CD1c-positive myeloid dendritic cell (primary cell): Measurements from ENCODE around the gene SLC17A3.

Source experiments
- DNase-seq: peaks from one replicate; pipeline ENCODE4 v3.0.0-alpha.2; 2016; ENCODE audit errors: extremely low spot score

The SLC17A3 gene

DNA sequence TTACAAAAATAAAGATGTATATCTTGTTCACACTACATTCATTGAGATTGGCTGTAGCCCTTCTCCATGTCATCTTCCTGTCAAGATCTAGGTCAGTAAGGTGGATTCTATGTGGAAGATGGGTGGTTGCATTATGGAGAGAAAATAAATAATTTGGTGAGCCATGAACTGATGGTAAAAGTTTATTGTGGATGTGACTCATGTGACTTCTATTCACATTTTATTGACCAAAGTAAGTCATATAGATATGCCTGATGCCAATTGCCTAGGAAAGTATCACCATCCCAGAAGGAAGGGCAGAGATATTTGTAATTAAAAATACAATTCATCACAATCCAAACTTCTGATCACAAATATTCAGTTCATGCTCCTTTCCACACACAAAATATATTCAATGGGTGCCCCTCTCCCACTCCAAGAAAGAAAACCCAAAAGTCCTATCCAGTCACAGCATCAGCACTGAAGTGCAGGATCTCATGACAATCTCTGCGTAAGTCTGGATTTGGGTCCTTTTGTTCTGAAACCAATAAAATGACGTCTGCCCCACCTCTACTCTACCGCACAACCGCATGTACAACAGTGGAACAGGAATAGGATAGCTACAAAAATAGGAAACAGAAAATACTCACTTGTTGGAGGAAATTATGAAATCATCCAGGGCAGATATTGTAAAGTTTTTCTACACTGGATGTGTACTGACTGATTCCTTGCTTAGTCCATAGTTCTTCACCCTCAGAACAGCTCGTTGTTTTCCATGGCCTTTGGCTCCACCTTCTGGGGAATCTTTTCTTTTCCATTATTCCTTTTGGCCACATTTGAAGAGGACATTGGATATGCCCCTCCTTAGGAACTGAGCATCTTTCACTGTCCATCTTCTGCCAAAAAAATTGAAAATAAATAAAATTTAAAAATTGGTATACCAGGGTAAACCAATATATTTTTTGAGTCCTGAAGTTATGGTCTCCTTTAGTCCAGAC is 16.1 kb upstream of the SLC17A3 start:
- DNase-seq: no peak

DNA sequence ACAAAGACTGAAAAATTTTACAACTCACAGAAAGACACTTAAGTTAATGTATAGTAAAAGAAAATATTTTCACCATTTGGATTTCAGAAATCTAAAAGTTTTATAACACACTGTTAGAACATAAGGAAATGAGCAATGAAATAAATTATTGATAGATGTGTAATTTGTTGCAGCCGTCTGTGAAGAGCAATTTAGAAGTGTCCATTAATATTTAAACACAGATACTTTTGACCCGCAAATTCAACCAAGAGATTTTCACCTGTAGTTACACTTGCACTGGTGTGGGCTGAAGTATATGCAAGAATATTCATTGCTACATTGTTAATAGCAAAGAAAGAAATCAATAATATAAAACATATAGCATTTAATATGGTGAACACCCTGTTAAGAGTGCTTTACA is 14.6 kb upstream of the SLC17A3 start:
- no peak for DNase-seq

DNA sequence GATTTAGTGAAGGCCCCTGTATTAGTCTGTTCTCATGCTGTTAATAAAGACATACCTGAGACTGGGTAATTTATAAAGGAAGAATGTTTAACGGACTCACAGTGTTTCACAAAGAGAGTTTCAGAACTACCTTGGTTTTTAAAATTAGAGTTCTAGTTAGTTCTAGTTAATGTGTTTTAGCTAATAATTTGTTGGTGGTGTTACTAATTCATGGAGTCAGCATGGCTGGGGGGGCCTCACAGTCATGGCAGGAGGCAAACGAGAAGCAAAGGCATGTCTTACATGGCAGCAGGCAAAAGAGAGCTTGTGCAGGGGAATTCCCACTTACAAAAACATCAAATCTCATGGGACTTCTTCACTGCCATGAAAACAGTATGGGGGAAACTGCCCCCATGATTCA is 12.0 kb upstream of the SLC17A3 start:
- no peak for DNase-seq

DNA sequence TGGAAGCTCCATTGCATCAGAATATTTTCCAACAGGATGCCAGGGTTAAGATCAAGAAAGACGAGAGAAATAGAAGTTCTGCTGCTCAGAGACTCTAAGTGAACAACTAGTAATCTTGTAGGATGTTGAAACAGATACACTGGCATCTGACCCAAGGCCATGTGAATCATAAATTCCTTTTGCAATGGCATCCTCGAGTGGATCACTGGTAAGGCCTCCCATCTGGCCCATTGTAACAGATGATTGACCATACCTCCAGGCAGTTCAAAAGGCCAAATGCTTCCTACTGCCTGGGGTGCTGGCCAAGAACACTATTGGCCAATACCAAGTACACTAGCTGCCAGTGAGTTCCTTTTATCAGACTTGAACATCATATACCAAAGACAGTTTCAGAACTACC is 9.9 kb upstream of the SLC17A3 start:
- DNase-seq: no peak

DNA sequence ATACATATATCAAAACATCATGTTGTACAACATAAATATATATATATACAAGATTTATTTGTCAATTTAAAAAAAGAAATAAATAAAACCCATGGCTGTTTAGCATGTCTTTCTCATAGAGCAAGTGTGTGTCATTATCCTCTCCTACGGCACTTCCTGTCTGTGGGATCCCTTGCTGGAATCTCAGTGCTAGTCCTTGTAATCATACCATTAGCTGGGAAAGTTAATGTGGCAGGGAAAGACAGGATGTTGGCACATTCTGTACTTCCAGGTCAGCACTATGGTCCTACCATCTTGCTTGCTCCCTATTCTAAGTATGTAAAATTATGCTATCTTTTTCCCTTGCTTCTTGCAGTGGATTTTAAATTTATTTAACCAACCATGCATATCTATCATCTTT is 9.5 kb upstream of the SLC17A3 start:
- DNase-seq: no peak

DNA sequence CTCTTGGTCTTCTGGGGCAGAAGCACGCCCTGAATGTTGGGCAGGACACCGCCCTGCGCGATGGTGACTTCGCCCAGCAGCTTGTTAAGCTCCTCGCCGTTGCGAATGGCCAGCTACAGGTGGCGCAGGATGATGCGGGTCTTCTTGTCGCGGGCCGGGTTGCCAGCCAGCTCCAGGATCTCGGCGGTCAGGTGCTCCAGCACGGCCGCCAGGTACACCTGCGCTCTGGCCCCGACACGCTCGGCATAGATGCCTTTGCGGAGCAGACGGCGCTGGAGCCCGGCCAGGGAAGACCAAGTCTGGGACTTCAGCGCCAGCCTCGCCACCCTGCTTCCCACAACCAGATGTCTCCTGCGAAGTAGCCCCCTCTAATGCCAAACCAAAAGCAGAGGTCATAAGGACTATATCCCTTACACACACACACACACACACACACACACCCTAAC is 8.0 kb upstream of the SLC17A3 start:
- DNase-seq: peak; percentile 31

DNA sequence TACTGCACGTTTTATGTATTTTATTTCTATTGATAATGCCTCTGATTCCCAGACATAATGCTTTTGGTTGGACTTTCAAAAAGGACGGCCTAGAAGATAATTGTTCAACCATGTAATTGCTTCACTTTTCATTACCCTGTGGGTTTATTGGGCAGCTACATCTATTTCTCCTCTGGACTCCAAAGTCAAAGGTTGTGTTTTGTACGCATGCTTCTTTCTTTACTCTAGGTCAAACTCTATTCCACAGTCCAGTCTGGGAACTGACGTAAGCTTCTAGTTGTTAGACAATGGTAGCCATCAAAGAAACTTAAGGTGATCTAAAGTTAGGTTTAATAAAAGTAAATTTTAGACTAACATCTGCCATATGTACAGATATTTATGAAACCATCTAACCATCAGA is 6.6 kb upstream of the SLC17A3 start:
- DNase-seq: no peak

DNA sequence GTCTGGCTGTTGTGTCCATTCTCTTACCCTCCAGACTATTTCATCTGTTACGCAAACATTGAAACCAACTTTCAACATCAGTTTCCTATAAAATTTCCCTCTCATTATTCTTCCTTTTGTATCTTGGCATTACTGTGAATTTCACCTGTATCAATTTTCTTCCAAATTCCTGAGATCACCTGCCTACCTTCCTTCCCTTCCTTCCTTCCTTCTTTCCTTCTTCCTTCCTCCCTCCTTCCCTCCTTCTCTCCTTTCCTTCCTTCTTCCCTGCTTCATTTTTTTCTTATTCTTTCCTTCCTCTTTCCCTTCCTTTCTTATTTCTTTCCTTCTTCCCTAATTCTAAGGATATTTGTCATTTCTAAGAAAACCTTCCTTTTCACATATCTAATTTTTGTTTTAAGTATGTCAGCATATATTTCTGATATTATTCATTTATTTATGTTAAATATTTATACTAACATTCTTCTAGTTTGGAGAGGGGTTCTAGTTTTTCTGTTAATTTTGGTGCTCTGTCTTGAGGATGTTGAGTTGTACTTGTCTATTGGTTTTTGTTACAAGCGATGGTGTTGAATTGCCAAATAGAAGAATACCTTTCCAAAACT is 4.8 kb upstream of the SLC17A3 start:
- DNase-seq: no peak

DNA sequence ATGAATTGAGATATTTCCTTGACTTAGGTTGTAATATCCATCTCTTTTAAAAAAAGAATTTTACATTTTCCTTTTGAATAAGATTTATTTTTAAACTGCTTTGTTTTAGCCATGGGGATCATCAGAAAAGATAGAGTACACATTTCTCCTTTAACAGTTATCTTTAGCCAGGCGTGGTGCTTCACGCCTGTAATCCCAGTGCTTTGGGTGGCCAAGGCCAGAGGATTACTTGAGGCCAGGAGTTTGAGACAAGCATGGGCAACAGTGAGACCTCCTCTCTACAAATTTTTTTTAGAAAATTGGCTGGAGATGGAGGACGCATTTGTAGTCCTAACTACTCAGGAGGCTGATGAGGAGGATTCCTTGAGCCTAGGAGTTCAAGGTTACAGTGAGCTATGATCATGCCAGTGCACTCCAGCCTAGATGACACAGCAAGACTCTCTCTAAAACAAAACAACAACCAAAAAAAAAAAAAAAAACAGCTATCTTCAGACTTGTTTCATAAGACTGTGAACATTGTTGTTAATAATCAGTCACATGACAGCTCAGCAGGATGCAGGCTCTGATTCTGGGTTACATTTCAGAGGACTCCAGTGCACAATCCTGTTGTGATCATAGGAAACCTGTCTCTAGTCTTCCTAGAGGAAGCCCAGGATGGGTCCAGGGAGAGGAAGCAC is 2.0 kb upstream of the SLC17A3 start:
- no peak for DNase-seq

DNA sequence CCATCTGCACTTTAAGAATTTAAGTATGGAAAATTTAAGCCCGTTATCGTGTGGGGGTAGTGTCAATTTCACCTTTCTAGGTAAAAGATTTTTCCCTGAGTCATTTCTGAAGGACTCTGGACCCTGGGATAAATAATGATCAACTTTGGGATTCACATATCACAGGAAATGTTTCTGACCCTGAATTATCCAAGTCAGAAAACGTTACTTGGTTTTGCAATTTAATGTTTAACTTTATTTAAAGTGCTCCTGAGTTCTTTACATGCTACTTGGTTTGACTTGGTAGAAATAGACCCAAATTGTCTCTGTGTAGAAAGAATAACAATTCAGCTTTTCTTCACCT is 1.5 kb upstream of the SLC17A3 start:
- DNase-seq: no peak

DNA sequence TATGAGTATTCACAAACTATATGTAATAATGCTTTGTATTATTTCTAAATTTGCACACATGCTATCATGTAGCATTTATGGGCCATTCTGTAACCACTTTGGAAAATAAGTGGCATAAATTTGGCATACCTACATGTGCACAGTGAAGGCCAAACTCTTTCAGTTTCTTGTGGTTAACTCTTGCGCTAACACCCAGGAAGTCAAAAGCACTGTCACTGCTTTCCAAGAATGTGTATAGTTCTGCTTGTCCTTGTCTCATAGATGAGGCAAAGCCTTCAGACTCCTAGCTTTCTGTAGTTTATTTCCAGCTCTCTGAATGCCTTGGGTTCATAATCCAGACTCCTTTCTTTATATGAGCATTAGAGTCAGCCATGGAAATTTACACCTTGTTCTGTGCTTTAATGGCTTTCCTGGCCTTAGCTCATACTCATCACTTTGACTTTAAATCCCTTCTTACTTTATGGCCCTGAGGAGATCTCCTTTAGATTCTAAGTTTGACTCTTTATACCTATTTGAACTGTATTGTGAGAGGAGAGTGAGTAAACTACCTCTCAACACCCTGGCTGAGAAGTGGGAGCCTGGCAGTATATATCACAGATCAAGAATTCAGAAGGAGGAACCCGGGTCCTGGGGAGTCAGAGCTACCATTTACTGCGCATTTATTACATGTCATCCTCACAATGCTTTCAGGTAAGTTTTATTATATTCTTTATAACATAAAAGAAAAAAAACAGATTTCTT is 949 bp upstream of the SLC17A3 start:
- DNase-seq: no peak

DNA sequence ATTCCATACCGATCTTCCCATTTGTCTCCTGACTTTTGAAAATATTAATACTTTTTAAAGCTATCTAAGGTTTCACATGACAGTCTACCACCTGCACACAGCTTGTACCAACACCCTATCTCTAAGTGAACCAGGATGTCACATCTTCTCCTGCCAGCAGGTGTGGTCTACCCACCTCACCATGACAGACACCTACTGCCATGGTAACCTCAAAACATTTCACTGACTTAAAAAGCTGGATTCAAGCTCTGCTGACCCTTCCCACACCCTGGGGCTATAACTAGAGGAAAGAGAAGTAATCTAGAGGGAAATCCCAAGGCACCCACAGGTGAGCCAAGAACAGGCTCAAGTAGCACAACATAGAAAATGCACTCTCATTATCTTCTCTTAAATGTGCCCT is 1.2 kb downstream of the SLC17A3 start:
- no peak for DNase-seq

DNA sequence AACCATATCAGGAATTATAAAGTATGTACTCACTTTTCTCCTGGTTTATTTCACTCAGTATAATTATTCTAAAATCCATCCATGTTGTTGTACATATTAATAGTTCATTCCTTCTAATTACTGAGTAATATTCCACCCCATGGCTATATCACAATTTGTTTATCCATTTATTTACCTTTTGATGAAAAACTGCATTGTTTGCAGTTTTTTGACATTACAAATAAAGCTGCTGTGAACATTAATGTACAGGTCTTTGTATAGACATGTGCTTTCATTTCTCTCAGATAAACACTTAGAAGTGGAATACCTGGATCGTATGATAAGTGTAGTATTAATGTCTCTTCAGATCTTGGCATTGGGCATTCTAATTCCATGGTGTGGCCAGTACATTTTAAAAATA is 4.2 kb downstream of the SLC17A3 start:
- no peak for DNase-seq

DNA sequence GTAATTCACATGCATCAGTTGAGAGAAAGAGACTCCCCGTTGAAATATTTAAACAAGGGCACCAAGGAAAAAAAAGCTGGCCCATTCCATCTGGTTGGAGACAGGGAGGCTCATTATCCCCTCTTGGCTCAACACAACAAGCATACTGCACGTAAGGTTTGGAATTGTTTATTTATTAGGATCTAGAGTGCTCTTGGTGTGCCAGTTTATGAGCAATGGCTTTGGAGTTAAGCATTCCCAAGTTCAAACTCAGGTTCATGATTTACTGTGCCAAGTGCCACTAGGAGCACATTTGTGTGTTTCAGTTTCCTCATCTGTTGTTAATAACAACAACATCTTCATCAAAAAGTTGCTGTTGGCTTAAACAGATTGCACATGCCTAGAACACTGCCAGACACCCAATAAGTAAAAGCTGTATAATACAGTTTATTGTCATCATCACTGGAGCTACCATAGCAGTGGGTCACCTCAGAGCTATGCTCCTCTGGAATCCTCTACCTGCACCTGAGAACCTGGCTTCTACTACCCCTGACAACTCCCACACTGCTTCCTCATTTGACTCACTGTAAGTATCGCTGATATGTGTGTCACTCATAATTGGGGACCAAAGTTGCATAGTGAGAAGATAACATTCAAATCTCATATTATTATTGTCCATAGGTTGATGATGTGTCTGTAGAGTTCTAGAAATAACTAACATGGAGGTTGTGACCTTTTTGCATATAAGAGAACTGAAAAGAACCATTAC is 5.4 kb downstream of the SLC17A3 start:
- no peak for DNase-seq

DNA sequence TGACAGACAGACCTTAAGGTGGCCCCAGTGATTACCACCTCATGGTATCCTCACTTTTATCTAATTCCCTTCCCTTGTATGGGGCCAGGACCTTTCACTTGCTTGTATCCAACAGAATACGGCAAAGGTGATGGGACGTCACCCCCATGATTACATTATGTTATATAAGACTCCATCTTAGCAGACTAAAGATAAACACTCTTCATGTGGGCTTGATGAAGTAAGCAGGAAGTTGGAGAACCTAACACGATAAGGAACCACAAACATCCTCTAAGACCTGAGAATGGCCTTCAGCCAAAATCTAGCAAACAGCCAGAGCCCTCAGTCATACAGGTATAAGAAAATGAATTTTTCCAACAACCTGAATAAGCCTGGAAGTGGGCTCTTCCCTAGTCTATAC is 8.0 kb downstream of the SLC17A3 start:
- peak; percentile 24 for DNase-seq

DNA sequence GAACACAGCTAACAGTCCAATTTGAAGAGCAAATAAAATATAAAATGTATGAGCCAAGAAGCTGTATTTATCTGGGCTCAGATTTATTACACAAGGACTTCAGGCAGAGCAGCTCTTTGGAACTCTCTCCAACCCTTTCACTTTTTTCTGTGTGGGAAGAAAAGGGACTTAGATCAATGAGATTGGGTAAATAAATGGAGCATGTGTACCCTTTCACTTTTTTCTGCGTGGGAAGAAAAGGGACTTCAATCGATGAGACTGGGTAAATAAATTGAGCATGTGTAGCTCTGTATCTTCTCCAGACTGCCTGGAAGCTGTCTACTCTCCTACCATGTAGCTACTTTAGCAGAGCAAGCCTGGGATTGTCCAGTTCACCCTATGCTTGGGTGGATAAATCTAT is 10.7 kb downstream of the SLC17A3 start:
- DNase-seq: no peak

DNA sequence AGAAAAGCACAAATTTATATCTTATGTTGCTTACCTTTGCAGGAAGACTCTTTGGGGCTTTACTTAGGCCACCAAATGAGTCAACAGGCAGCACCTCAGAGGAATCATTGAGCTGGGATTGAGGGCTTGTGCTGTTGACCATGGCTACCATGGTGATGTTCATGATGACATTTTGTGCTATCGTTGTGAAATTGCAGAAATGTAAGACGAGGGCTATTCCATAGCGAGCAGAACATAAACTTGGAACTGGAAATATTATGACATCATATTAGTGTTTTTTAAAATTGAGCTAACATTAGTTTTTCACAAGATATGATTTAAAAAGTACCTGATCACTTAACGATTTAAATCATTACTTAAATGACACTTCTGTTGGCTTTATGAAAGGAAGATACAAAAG is 11.8 kb downstream of the SLC17A3 start:
- DNase-seq: no peak

DNA sequence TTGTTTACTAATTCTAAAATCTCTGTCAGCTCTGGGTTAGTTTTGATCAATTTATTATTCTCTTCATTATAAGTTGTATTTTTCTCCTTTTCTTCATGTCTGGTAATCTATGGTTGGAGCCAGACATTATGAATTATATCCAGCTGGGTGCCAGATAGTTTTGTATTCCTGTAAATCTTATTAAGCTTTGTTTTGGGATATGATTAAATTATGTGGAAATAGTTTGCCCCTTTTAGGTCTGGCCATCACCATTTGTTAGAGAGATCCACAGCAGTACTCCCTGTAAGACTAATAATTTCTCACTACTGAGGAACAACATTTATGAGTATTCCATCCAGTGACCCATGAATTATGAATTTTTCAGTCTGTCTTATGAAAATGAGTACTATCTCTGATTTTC is 21.3 kb downstream of the SLC17A3 start:
- DNase-seq: no peak

DNA sequence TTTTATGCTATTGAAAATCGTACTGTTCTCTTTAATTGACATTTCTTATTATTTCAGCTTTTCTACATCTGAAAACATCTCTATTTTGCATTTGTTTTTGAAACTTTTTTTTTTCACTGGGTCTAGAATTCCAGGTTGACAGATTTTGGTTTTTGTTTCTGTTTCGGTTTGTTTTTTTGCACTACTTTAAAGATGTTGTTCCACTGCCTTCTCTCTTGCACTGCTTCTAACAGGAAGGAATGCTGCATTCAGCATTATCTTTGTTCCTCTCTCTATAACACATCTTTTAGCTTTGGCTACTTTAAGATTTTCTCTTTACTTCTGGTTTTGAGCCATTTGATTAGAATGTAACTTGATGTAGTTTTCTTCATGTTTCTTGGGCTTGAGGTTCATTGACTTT is 22.1 kb downstream of the SLC17A3 start:
- no peak for DNase-seq

DNA sequence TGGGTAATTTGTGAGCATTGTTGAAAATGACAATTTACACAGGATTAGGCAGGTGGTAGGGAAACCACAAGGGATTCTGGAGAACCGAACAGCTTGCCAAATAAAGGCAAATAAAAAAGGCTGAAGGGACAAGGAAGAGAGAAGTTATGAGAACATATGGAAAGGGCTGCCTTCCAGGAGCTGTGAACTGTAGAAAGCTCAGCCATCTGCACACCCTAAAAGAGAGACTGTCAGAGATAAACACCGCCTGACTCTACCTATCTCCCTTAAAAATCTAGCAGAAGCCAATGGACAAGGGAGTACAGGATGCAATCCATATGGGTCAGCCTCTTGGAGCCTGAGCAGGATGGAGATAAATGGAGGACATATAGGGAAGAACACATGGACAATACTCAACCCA is 29.5 kb downstream of the SLC17A3 start:
- DNase-seq: no peak

DNA sequence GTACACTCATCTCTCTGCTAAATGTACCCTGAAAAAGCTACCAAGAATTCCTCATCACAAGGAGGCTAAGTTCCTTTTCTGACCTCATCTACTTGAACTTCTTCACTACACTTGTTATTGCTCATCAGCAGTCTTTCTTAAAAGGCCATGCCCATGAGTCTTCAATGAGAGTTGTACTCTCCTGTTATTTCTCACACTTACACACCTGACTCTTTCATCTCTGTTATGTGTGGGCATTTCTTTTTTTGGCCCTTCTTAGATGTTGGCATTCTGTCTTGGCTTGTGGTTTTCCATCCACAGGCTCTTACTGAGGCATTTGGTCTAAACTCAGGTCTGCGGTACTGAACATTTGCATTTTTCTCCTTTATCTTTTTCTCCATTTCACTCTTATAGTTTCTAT is 31.5 kb downstream of the SLC17A3 start:
- no peak for DNase-seq
